Mesothelial cell of epicardium (in vitro differentiated cells): ENCODE measurements around the gene IPO9. TPM values are rescaled to one million over a fixed set of nuclear protein-coding genes. Genes with fewer than 3 reads are reported as not detected.
A peak's percentile ranks its signal among the peaks of the same experiment; 100 is the strongest.

Experiments used
- DNase-seq, 2 experiments: peaks; one replicate each; pipeline ENCODE4 v3.0.0; 2021; ENCODE audit warnings: low spot score in 2 of 2; ENCODE audit not compliant: unreplicated experiment in 2 of 2
- H3K27ac Mint-ChIP-seq: 2 replicates; pipeline ENCODE4 v1.8.0; 2021; ENCODE audit warnings: mixed read lengths
- H3K27me3 Mint-ChIP-seq: 2 replicates; pipeline ENCODE4 v1.8.0; 2021; ENCODE audit warnings: low read depth, mixed read lengths
- H3K36me3 Mint-ChIP-seq: 2 replicates; pipeline ENCODE4 v1.8.0; 2021; ENCODE audit warnings: mixed read lengths
- H3K4me1 Mint-ChIP-seq: 2 replicates; pipeline ENCODE4 v1.8.0; 2021; ENCODE audit warnings: mixed read lengths
- H3K4me3 Mint-ChIP-seq: 2 replicates; pipeline ENCODE4 v1.8.0; 2021; ENCODE audit warnings: mild to moderate bottlenecking, moderate library complexity, mixed read lengths
- H3K9me3 Mint-ChIP-seq: 2 replicates; pipeline ENCODE4 v1.8.0; 2021; ENCODE audit warnings: mixed read lengths
- CTCF ChIP-seq: fragments of 200-600 bp; sonication (generic); IDR thresholded peaks from one replicate; pipeline ENCODE4 v1.5.0; 2021; ENCODE audit warnings: antibody characterized with exemption; ENCODE audit not compliant: unreplicated experiment
- total RNA-seq: library from RNA; stranded (reverse); gene quantifications from 3 replicates; pipeline ENCODE4 v1.2.1, GENCODE V29; 2021

The IPO9 gene
- total RNA-seq, 1 donor from 2014 or later: 87.8 TPM

- Mint-ChIP-seq H3K27ac (peak overlapping the region; percentile 95), H3K36me3 (peaks cover 3% of the 10 kb centered on the region), H3K9me3 (no peaks in the 10 kb centered on the region), H3K4me3 (no peak overlapping the region), H3K4me1 (peaks cover 20% of the 10 kb centered on the region), H3K27me3 (no peaks in the 10 kb centered on the region)
- TF ChIP-seq CTCF: no peak
- no peak for DNase-seq
These were observed 75.6 kb downstream of the IPO9 start for GRCh38 chr1:201904579-201904978.

DNA sequence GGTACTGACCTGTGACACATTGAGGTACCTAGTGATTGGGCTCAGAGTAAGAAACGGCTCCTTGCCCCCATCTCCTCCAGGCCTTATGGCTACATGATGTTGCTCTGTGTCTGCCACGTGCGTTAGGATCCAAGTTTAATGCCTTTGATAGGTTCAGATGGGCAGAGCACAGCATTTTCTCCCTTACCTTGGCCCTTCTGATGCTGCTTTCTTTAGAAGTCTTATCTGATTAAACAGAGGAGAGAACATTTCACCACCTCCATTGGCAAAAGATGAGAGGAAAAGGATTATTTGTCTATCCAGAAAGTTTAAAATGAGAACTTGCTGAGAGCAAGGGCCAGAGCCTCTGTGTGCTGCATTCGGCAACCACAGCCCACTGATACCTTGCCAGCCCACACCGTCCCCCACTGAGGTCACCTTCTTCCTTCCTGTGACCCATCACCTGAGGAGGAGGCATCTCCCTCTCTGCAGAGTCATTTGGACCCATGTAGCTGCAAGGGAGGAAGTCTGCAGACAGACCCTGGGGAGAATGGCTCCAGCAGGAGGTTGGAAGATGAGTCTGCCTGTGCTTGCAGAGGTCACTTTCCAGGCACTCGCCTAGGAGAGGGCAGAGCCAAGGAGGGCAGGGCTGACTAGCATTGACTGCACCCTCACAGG is 76.4 kb downstream of the IPO9 start:
- H3K27me3 Mint-ChIP-seq: no peaks in the 10 kb centered on the region
- no peaks in the 10 kb centered on the region for H3K36me3 Mint-ChIP-seq
- peaks cover 20% of the 10 kb centered on the region for H3K4me1 Mint-ChIP-seq
- no peaks in the 10 kb centered on the region for H3K9me3 Mint-ChIP-seq
- DNase-seq: no peak
- TF ChIP-seq CTCF: no peak
- H3K4me3 Mint-ChIP-seq: no peak overlapping the region
- H3K27ac Mint-ChIP-seq: peak overlapping the region; percentile 95

DNA sequence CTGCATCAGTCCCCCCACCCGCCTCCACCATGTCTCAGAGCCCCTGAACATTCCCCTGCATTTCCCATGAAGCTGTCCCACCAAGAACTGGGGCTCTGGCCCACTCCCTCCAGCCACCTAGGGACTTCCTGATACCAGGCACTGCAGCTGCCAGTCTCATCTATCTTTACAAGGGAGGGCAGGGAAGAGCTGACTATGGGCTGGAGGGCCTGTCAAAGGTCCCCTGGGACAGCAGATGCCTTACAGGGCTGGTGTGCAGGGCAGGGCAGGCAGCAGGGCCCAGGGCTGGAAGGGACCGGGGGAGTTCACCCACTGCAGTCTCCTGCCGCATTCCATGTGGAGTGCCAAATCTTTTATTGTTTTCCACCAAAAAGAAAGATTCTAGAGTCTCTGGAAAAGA is 77.4 kb downstream of the IPO9 start:
- DNase-seq: no peak
- H3K36me3 Mint-ChIP-seq: no peaks in the 10 kb centered on the region
- peaks cover 20% of the 10 kb centered on the region for H3K4me1 Mint-ChIP-seq
- no peak for TF ChIP-seq CTCF
- no peaks in the 10 kb centered on the region for H3K27me3 Mint-ChIP-seq
- no peaks in the 10 kb centered on the region for H3K9me3 Mint-ChIP-seq
- H3K4me3 Mint-ChIP-seq: no peak overlapping the region
- H3K27ac Mint-ChIP-seq: peak overlapping the region; percentile 95

- Mint-ChIP-seq H3K36me3 (no peaks in the 10 kb centered on the region), H3K4me3 (no peak overlapping the region), H3K27me3 (no peaks in the 10 kb centered on the region), H3K4me1 (peaks cover 20% of the 10 kb centered on the region), H3K27ac (no peak overlapping the region), H3K9me3 (no peaks in the 10 kb centered on the region)
- DNase-seq: no peak
- TF ChIP-seq CTCF: no peak
These were observed 78.7 kb downstream of the IPO9 start for GRCh38 chr1:201907621-201908020.

DNA sequence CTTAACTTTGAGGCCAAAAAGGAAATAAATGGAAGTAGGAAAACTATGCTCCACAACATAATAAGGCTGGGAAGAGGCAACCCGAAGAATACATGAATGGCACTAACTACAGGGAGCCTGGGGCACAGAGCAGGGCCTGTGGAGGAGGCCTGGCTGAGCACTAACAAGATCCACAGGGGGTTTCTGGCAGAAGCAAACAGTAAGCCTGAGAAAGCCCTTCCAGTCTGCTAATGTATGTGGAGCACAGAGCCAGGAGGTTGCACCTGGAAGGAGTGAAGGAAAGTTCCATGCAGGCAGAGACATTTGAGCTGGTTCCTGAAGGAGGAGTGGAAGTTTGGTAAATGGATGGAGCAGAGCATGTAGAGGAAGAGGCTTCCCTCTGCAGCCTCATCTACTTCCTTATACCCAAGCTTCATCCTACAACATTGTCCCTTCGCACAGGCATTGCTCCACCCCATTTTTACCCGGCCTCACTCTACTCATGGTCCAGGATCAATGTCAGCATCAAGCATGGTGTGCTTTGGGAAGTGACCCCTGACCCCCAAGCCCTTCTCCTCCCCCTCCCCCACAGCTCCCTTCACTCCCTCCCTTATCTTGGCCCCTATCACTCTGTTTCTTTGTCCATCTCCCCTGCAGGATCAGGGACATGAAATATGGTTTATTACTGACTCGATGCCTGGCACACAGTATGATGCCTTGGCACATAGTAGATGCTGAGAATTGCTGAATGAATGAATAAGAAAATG is 83.0 kb downstream of the IPO9 start:
- Mint-ChIP-seq H3K4me1 (peaks cover 25% of the 10 kb centered on the region), H3K9me3 (no peaks in the 10 kb centered on the region), H3K27ac (no peak overlapping the region), H3K27me3 (no peaks in the 10 kb centered on the region), H3K4me3 (no peak overlapping the region), H3K36me3 (no peaks in the 10 kb centered on the region)
- no peak for DNase-seq
- no peak for TF ChIP-seq CTCF
